ENCODE measurements around the gene CAMK4. TPM values are rescaled to one million over a fixed set of nuclear protein-coding genes. Genes with fewer than 3 reads are reported as not detected.

Gene CAMK4
- total RNA-seq, 4 donors from 2014 or later, result 0.49 to 4.1 (median 0.94) TPM

DNA sequence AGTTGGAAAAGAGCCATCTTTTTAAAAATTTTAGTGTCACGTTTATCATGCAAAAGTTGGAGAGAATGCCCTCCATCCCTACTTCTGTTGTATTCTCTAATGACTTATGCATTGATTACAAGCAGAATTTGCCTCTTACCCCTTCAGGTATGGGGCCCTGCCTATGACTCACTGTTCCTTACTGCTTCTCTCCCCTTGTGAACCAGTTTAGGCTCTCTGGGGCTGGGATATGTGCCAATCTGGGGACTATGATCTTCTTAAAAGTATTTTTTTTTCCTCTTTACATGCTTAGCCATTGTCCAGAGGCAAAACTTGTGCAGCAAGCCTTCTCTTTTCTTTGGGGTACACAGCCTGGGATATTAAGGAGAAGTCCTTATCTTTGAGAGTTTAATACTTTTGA, 37.4 kb downstream of the CAMK4 start:
- intact Hi-C loops (cut with DNase I; ENCODE audit: low total_unique reads), result no loop called here
- no peak for DNase-seq (ENCODE audit: low spot score in 2 of 2)
- 50 to 65% methylated on average over 1 of the region's 1 CpG for WGBS, 2 donors
- TF ChIP-seq POLR2A (IDR thresholded peaks at IDR 0.05), result no peak
- TF ChIP-seq, protein P1, sequence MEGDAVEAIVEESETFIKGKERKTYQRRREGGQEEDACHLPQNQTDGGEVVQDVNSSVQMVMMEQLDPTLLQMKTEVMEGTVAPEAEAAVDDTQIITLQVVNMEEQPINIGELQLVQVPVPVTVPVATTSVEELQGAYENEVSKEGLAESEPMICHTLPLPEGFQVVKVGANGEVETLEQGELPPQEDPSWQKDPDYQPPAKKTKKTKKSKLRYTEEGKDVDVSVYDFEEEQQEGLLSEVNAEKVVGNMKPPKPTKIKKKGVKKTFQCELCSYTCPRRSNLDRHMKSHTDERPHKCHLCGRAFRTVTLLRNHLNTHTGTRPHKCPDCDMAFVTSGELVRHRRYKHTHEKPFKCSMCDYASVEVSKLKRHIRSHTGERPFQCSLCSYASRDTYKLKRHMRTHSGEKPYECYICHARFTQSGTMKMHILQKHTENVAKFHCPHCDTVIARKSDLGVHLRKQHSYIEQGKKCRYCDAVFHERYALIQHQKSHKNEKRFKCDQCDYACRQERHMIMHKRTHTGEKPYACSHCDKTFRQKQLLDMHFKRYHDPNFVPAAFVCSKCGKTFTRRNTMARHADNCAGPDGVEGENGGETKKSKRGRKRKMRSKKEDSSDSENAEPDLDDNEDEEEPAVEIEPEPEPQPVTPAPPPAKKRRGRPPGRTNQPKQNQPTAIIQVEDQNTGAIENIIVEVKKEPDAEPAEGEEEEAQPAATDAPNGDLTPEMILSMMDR (IDR thresholded peaks at IDR 0.05), result no peak
- H3K4me3 ChIP-seq (ENCODE audit: low read depth, poor library complexity, severe bottlenecking), result no peak overlapping the region

- 62 to 68% methylated on average over 1 to 2 of the region's 2 CpGs for WGBS, 2 donors
- intact Hi-C loops (cut with DNase I; ENCODE audit: low total_unique reads), result no loop called here
- no peak for DNase-seq (ENCODE audit: low spot score in 2 of 2)
- no peak overlapping the region for H3K4me3 ChIP-seq (ENCODE audit: low read depth, poor library complexity, severe bottlenecking)
- TF ChIP-seq, protein P1 (IDR thresholded peaks at IDR 0.05), result no peak
- no peak for TF ChIP-seq POLR2A (IDR thresholded peaks at IDR 0.05)
Measured at GRCh38 chr5:111262153-111262552, 38.0 kb downstream of the CAMK4 start.

GRCh38 chr5:111262815-111263214, 38.6 kb downstream of the CAMK4 start:
- WGBS, 2 donors, result 79 to 91% methylated on average over 1 of the region's 1 CpG
- no peak overlapping the region for H3K4me3 ChIP-seq (ENCODE audit: low read depth, poor library complexity, severe bottlenecking)
- intact Hi-C loops (cut with DNase I; ENCODE audit: low total_unique reads), result no loop called here
- TF ChIP-seq, protein P1 (IDR thresholded peaks at IDR 0.05), result no peak
- TF ChIP-seq POLR2A (IDR thresholded peaks at IDR 0.05), result no peak
- no peak for DNase-seq (ENCODE audit: low spot score in 2 of 2)

DNA sequence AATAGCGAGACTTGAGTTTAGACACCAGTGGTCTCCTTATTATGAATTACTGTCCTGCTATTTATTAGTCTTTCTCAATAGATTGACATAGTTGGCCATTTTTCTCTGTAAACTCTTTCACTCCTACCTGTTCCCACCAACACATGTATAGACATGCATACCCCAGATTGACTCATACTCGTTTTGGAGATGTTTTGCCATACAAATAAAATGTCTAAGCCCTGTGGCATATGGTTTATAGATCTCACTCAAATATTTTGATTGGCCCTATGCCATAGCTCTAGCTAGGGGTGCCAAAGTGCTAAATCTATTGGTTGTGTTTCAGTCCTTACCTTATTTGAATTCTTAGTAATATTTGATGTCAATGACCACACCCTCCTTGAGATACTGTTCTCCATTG, 42.3 kb downstream of the CAMK4 start:
- intact Hi-C loops (cut with DNase I; ENCODE audit: low total_unique reads), result no loop called here
- no peak for TF ChIP-seq POLR2A (IDR thresholded peaks at IDR 0.05)
- TF ChIP-seq, protein P1 (IDR thresholded peaks at IDR 0.05), result no peak
- 55 to 59% methylated on average over 2 of the region's 2 CpGs for WGBS, 2 donors
- DNase-seq (ENCODE audit: low spot score in 2 of 2), result no peak
- no peak overlapping the region for H3K4me3 ChIP-seq (ENCODE audit: low read depth, poor library complexity, severe bottlenecking)

DNA sequence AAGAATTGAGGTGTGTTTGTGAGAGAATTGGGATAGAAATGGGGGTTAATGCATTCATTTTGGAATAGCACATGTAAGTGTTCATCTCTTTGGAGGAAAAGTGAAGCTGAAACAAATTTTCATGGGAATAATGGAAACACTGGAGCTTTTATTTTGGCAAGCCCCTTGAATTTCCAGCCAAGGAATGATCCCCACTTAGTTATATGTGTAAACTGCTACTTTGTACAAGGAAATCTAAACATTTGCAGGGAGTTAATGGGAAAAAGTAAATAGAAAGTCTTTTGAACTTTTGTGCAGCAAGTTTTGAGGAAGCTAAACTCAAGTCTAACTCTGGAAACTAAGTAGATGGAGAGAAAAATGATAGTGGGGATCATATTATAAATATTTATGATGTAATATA, 44.1 kb downstream of the CAMK4 start:
- intact Hi-C loops (cut with DNase I; ENCODE audit: low total_unique reads), result no loop called here
- no peak for TF ChIP-seq POLR2A (IDR thresholded peaks at IDR 0.05)
- TF ChIP-seq, protein P1 (IDR thresholded peaks at IDR 0.05), result no peak
- no peak overlapping the region for H3K4me3 ChIP-seq (ENCODE audit: low read depth, poor library complexity, severe bottlenecking)
- DNase-seq (ENCODE audit: low spot score in 2 of 2), result no peak

DNA sequence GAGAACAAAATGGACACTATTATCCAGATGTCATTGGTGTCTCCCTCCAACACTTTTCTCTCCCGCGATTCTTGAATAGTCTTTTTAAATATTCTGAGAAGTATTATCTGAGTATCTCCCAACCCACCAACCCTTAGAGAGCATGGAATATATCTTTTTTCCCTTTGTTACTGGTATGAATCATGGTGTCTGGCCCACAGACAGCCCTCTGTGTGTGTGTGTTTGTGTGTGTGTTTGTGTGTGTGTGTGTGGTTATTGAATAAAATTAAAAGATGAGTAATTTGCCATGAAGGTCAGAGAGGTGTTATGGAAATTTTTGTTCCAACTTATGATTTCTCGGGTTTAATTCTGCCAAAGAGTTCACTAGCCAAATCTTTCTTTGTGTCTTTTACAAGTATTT, 47.7 kb downstream of the CAMK4 start:
- TF ChIP-seq, protein P1 (IDR thresholded peaks at IDR 0.05), result no peak
- no peak for TF ChIP-seq POLR2A (IDR thresholded peaks at IDR 0.05)
- WGBS, 2 donors, result 82 to 84% methylated on average over 3 of the region's 3 CpGs
- no peak for DNase-seq (ENCODE audit: low spot score in 2 of 2)
- H3K4me3 ChIP-seq (ENCODE audit: low read depth, poor library complexity, severe bottlenecking), result no peak overlapping the region
- intact Hi-C loops (cut with DNase I; ENCODE audit: low total_unique reads), result no loop called here
